Stimulated activated CD4-positive, alpha-beta T cell treated with anti-CD3 and anti-CD28 coated beads, Interleukin-12 subunit alpha, Interleukin-12 subunit beta, amount 100 ng/mL, for 24 hours (primary cell): Measurements from ENCODE around the gene KCNB1.

Source experiments
- DNase-seq, 2 experiments: peaks; one replicate each; pipeline ENCODE4 v3.0.0-alpha.2; 2020; ENCODE audit warnings: low read depth in 2 of 2

KCNB1 gene

DNA sequence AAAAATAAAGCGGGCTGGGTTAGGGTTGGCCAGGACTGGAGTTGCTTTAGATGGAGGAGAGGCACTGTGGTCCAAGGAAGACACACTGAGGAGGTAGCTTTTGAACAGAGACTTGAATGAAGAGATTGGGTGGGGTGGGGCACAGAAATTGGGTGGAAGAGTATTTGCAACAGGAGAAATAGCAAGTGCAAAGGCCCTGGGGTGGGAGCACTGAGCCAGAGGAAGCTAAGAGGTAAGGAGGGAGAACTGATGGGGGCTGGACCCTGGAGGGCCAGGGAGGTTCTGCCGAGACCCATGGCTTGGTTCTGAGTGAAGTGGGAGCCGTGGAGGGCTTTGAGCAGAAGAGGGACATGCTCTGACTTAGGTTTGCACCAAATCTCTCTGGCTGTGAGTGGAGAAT, 45.4 kb downstream of the KCNB1 start:
- DNase-seq: no peak

- no peak for DNase-seq
Measured at GRCh38 chr20:49435639-49436038, 46.8 kb downstream of the KCNB1 start.

DNA sequence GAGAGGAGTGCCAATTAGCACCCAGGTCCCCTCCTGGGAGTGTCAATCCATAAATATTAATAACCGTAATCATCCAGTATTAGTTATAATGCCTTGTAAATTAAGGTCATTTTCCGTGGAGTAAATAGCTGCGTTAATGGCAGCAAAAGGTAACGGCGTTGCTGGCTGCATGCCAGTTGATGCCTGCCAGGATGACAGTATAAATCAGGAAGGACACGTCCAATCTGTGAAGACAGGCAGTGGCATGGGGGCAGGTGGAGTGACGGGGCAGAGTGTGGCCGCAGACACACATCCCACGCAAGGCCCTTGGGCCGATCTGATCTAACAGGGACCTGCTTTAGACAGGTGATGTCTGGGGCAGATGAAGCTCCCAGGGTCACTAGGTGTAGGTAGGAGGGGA, 49.1 kb downstream of the KCNB1 start:
- DNase-seq: no peak

DNA sequence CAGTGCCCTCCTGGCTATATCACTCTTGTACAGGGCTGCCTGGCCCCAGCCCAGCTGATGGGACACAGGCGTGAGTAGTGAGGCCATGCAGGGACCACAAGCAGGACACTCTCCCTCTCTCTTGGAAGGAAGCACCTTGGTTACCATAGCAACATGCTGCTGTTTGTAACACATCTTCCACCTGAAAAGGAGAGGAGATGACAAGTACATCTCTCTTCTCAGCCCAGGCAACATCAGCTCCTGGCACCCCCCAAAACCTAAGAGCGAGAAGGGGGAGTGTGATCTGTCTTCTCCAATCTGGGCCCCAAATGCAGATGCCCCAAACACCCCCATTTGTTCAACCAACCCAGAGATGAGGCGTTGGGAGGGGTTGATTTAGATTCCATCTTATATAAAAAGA, 49.9 kb downstream of the KCNB1 start:
- DNase-seq: no peak

GRCh38 chr20:49431329-49431728, 51.1 kb downstream of the KCNB1 start:
- DNase-seq: no peak

DNA sequence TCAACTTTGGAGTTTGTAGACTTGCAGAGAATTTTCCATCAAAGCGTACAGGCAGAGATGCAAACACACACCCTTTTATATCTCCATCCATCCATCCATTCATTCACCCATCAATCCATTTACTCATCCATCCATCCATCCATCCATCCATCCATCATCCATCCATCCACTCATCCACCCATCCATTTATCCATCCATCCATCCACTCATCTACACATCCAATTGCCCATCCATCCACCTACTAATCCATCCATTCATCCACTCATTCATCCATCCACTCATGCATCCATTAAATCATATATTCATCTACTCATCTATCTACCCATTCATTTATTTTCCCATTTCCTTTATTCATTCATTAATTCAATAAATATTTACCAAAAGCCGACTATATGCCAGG, 52.1 kb downstream of the KCNB1 start:
- DNase-seq: no peak

DNA sequence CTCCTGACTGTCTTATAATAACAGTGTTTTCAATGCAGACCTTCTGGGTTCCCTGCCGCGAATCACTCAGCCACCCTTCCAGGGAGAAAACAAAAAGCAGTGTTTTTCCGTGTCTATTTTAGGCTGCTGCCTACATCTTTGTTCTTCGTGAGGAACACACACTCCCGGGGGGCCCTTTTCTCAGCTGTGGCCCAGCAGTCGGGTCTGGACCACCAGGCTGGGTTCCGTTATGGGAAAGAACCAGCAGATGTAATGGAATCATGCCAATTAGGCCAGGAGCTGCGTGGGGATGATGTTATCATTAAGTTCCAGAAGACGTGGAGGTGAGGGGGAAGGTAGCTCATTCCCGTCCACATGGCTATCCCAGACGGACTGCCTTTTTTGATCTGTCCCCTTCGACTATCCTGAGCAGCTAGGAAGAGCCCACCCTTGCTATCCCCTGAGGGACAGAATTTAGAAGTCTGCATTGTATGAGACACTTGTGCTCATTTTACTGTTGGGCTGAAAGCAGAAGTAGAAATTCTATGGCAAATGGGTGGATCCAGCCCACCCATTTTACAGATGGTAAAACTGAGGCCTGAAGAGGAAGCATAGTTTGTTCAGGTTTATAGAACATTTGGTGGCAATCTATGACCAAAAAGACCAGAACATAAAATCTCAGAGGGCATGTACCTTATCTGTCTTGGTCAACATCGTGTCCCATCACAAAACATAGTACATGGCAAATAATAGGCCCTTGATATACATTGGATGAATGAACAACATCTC, 54.5 kb downstream of the KCNB1 start:
- DNase-seq: no peak

- DNase-seq: no peak
Measured at GRCh38 chr20:49426873-49427272, 55.6 kb downstream of the KCNB1 start.

DNA sequence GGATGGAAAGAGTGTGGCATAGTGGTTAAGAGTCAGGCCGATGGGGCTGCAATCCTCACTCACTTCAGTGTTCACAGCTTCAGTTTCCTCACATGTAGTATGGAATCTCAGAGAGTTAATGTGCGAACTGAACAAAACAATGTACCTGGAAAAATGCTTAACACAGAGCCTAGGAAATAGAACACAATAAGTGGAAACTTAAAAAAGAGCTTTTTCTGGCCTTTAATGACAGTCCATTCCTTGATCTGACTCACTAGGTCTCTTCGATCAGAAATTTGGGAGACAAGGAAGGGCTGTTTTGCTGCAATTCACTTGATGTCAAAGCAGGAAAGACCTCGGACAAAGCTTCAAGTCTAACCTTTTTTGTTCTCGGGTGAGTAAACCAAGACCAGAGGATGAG, 56.1 kb downstream of the KCNB1 start:
- DNase-seq: no peak

DNA sequence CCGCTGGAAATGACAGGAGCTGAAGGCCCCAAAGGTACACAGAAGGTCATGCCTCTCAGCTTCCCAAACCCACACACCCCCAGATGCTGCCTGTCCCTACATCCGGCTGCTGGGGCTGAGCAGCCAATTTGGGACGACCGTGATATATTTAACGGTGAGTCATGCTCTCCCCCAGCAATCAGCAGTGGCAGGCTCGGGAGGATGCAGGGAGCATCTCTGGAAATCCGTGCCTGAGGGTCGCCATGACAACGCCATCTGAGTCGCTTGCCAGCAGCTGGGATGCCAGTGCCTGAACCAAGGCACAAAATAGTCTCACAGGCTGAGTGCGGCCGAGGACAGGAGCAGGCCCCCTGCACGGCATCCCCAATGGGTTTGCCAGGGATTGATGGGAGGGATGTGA, 57.9 kb downstream of the KCNB1 start:
- DNase-seq: no peak

- no peak for DNase-seq
Measured at GRCh38 chr20:49422161-49422560, 60.3 kb downstream of the KCNB1 start.

GRCh38 chr20:49420811-49421295, 61.6 kb downstream of the KCNB1 start:
- DNase-seq: no peak

- no peak for DNase-seq
Measured at GRCh38 chr20:49420292-49420691, 62.2 kb downstream of the KCNB1 start.

GRCh38 chr20:49419785-49420184, 62.7 kb downstream of the KCNB1 start:
- no peak for DNase-seq

GRCh38 chr20:49418809-49419208, 63.7 kb downstream of the KCNB1 start:
- no peak for DNase-seq

DNA sequence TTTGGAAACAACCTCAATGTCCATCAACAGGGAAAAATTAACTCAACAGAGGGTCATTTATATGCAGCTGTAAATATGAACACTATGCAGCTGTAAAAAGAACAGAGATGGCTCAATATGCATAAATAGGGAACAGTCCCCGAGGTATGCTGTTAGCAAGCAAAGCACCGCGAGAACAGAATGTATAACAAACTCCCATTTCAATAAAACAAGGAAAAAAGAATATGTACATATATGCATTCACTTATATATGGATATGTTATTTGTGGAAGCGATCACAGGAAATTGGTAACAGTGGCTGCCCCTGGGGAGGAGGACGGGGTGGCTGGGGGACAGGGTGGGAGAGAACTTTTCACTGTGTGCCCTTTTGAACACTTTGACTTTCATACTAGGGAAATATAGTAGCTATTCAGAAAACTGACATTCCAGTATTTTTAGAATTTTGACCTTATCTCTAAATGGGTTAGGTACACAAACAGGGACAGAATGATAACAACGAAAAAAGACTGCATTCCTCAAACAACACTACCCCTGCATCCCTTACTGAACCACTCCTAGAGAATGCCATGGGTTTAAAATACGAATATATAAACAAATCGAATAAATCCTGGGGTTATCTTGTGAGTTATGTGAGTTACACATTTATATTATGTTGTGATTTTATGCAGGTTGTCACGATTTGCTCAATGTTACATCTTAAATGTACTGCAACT, 64.5 kb downstream of the KCNB1 start:
- DNase-seq: no peak

DNA sequence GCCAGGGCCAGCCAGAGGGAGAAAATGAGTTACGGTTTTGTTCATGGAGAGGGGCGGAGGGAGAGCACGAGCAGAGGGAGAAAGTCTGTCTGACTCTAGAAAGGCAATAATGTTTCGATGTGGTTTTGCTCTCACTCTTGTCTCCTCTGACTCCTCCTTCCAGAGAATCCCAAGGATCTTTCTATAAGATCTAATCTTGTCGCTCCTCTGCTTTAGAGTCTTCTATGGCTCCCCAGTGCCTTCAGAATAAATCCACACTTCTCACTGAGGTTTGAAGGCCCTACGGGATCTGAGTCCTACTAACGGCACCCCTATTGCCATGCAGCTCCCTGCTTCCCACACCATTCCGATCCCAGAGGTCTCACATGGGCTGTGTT, 66.8 kb downstream of the KCNB1 start:
- DNase-seq: no peak

- DNase-seq: no peak
Measured at GRCh38 chr20:49415005-49415667, 67.3 kb downstream of the KCNB1 start.

- DNase-seq: no peak
Measured at GRCh38 chr20:49413677-49414076, 68.8 kb downstream of the KCNB1 start.

- no peak for DNase-seq
Measured at GRCh38 chr20:49412953-49413352, 69.5 kb downstream of the KCNB1 start.

DNA sequence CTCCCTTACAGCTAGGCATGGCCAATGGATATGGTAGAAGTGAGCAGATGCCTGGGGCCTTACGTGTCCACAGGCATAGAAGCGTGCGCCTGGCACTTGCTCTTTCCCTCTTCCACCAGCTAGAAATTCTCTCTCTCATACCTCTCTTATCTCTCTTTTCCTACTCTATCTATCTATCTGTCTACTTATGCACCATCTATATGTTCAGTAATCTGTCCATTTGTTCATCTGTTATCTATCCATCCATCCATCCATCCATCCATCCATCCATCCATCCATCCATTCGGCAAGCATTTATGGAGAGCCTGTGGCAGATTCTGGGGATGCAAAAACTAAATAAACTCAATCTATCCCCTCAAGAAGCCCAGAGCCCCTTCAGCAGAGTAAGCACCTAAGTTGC, 70.2 kb downstream of the KCNB1 start:
- DNase-seq: no peak

GRCh38 chr20:49411221-49411925, 71.1 kb downstream of the KCNB1 start:
- no peak for DNase-seq
